Measurements from ENCODE around the gene SSR1. TPM values are rescaled to one million over a fixed set of nuclear protein-coding genes. Genes with fewer than 3 reads are reported as not detected.

Gene SSR1
- total and polyA plus RNA-seq, 2 of the 13 experiments (the other 11 are each of a cell fraction or from before 2014, with no cell fraction given) = 203 to 243 TPM

DNA sequence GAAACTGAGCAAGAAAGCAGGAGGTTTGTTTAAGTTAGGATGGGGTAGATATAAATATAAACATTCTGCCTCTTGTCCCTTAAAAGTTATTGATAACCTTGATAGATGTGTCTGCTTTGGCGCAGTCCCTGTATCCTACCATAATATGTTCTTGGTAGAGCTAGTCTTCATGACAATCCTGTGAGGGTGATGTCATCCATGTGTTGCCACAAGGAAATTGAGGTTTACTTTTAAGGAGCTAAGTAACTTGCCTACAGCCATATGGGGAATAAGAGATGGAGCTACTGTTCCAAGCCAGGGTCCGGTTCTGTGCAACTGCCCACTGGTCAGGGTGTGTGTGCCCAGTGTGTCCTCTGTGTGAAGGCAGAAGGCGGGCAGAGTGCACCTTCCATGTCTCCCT is 78.5 kb downstream of the SSR1 start:
- 91% methylated on average over 3 of the region's 3 CpGs for whole genome bisulfite sequencing (ENCODE audit: low lambda C conversion rate)
- H3K27ac ChIP-seq (ENCODE audit: extremely low read length, insufficient read depth, low read length) = no peak overlapping the region

More for the DNA sequence above, 78.5 kb downstream of the SSR1 start:
- no peaks in the 10 kb centered on the region for H3K9me3 ChIP-seq (ENCODE audit: low read length)
- peaks cover 8% of the 10 kb centered on the region for H3K79me2 ChIP-seq (ENCODE audit: insufficient read depth, low read length)
- no peak for DNase-seq (ENCODE audit: low spot score)
- H3K9ac ChIP-seq (ENCODE audit: insufficient read depth, low read depth, low read length) = no peak overlapping the region
- peaks cover 60% of the 10 kb centered on the region for H3K4me1 ChIP-seq (ENCODE audit: insufficient read depth, low read length)
- peaks cover 32 to 55% of the 10 kb centered on the region in 2 experiments for H3K36me3 ChIP-seq (replicated peaks in 1 of 2; ENCODE audit: control insufficient read depth in 1 of 2, insufficient read depth in 2 of 2, low read length in 2 of 2)
- ATAC-seq = no peak
- H4K20me1 ChIP-seq (ENCODE audit: insufficient read depth, low read length) = peaks cover 16% of the 10 kb centered on the region; the same call in 1 of the 2 replicates
- no peak overlapping the region for H3K4me2 ChIP-seq (ENCODE audit: low read depth, low read length)
- in situ Hi-C loops (cut with HindIII; ENCODE audit: extremely low pct_ligation_motif_present, low pct_unique_long_range_greater_than_20kb) (no loop called here), intact Hi-C loops (cut with micrococcal nuclease; ENCODE audit: unreplicated experiment) (no loop called here)
- H2AFZ ChIP-seq (ENCODE audit: low read length) = no peak overlapping the region
- no TSS peak for BruUV-seq (replicated peaks)
- no peak for FAIRE-seq
- no peaks in the 10 kb centered on the region for H3K27me3 ChIP-seq (ENCODE audit: control insufficient read depth in 1 of 2, insufficient read depth in 2 of 2, low read length in 2 of 2)
- ChIA-PET CTCF (ENCODE audit: low intra/inter-chr PET ratio, low total read pairs) (no interaction called here), POLR2A (no interaction called here)
- TF ChIP-seq RFXAP (CRISPR knock-in tag; IDR thresholded peaks at IDR 0.05; ENCODE audit: borderline replicate concordance) (no peak), MATR3 (CRISPR knock-in tag; IDR thresholded peaks at IDR 0.05) (no peak), ZBTB7A (CRISPR knock-in tag; IDR thresholded peaks at IDR 0.05) (no peak), ASH2L (IDR thresholded peaks at IDR 0.05; ENCODE audit: insufficient read length, low read depth, low read length) (no peak), ZNF562 (CRISPR knock-in tag; IDR thresholded peaks at IDR 0.05; ENCODE audit: borderline replicate concordance) (no peak), POGZ (CRISPR knock-in tag; IDR thresholded peaks at IDR 0.05) (no peak), RBM22 (optimal IDR thresholded peaks at IDR 0.05; ENCODE audit: low read length) (peak; percentile 77), ISX (CRISPR knock-in tag; conservative IDR thresholded peaks at IDR 0.05) (no peak), TRIM24 (CRISPR knock-in tag; IDR thresholded peaks at IDR 0.05) (no peak), ATF7 (IDR thresholded peaks at IDR 0.05) (peak; percentile 65), ATF7 (CRISPR knock-in tag; IDR thresholded peaks at IDR 0.05) (no peak), CREB1 (IDR thresholded peaks at IDR 0.05) (0 out of 2 replicates have a peak, but pooled peaks have one; percentile 3), CREB1 (CRISPR knock-in tag; IDR thresholded peaks at IDR 0.05) (no peak), ZNF10 (CRISPR knock-in tag; IDR thresholded peaks at IDR 0.05; ENCODE audit: borderline replicate concordance, low read depth) (no peak), REXO4 (CRISPR knock-in tag; IDR thresholded peaks at IDR 0.05; ENCODE audit: borderline replicate concordance) (no peak), ZBTB8A (CRISPR knock-in tag; IDR thresholded peaks at IDR 0.05; ENCODE audit: borderline replicate concordance, low read depth) (no peak), ZNF782 (CRISPR knock-in tag; IDR thresholded peaks at IDR 0.05; ENCODE audit: borderline replicate concordance) (no peak), NR1H2 (CRISPR knock-in tag; IDR thresholded peaks at IDR 0.05; ENCODE audit: borderline replicate concordance, low read depth) (no peak), ZNF768 (CRISPR knock-in tag; IDR thresholded peaks at IDR 0.05) (no peak)
- TF ChIP-seq, protein P1, sequence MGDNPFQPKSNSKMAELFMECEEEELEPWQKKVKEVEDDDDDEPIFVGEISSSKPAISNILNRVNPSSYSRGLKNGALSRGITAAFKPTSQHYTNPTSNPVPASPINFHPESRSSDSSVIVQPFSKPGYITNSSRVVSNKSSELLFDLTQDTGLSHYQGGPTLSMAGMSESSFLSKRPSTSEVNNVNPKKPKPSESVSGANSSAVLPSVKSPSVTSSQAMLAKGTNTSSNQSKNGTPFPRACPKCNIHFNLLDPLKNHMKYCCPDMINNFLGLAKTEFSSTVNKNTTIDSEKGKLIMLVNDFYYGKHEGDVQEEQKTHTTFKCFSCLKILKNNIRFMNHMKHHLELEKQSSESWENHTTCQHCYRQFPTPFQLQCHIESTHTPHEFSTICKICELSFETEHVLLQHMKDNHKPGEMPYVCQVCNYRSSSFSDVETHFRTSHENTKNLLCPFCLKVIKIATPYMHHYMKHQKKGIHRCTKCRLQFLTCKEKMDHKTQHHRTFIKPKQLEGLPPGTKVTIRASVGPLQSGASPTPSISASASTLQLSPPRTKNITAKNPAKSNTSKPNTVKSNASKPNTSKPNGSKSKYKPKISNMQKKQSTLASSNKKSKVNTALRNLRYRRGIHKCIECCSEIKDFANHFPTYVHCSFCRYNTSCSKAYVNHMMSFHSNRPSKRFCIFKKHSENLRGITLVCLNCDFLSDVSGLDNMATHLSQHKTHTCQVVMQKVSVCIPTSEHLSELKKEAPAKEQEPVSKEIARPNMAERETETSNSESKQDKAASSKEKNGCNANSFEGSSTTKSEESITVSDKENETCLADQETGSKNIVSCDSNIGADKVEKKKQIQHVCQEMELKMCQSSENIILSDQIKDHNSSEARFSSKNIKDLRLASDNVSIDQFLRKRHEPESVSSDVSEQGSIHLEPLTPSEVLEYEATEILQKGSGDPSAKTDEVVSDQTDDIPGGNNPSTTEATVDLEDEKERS (CRISPR knock-in tag; IDR thresholded peaks at IDR 0.05) = no peak
- no peak overlapping the region for H3K4me3 ChIP-seq (replicated peaks in 1 of 3; ENCODE audit: insufficient read depth in 1 of 3, low read depth in 2 of 3, low read length in 3 of 3)
